GM21619 (cell line): Measurements from ENCODE around the gene CACNA1C.

Experiments used
- ATAC-seq: cut with Tn5 transposase; IDR thresholded peaks from one replicate; pipeline ENCODE4 v1.9.1; 2021; ENCODE audit not compliant: unreplicated experiment

CACNA1C gene

DNA sequence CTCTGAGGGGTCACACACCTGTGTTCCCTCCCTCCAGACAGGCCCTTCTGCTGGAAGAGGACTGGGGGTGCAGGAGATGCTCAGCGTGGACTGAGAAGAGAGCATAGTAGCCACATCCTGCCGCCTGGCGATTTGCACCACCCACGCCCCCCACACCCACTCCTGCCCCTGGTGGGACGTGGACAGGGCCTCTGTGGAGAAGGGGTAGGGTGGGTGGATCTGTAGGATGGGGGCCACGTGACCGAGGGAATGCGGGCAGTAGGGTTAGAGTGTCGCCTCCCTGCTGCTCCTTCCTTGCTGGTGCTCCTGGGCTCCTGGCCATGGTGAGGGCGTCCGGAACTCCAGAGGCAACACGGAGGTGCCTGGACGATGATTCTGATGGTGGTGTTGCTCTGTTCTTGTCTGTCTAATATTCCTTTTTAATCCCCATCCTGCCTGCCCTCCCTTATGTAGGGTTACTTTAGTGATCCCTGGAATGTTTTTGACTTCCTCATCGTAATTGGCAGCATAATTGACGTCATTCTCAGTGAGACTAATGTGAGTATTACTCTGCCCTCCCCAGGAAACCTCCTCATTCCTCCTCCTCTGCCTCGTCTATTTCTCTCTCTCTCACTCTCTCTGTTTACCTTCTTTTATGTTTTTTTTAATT, 580.5 kb downstream of the CACNA1C start:
- no peak for ATAC-seq

DNA sequence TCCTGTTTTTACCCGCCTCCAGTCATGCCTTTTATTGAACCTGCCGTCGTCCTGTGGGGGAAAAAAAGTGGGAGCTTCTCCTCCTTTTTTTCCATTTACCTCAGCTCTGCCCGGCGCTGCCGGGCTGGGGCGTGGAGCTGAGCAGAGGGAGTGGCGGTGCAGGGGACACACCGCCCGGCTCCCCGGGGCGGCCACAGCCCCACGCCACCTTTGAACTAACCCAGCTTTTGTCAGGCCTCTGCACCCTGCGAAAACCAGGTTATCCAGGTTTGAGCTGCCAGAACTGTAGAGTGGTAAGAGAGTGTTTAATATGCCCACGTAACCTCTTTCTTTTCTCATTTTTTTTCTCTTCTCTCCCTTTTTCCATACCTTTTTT, 581.0 kb downstream of the CACNA1C start:
- no peak for ATAC-seq

DNA sequence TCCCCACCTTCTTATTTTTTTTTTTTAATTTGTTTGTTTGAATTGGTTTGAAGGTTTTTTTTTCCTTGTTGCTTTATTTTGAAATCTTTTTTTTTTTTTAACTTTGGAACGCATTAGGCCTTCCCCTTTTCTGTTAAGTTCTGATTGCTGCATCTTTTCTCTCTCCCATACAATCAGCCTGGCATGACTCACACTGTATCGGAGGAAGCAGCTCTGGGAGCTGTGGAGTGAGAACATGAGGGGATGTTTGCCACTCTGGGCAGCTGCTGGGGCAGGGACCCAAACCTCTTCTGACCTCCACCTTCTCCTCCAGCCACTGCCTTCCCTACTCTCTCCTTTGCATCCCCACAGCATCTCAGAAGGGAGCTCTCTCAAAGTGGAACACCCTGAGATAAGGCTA, 581.7 kb downstream of the CACNA1C start:
- ATAC-seq = no peak

DNA sequence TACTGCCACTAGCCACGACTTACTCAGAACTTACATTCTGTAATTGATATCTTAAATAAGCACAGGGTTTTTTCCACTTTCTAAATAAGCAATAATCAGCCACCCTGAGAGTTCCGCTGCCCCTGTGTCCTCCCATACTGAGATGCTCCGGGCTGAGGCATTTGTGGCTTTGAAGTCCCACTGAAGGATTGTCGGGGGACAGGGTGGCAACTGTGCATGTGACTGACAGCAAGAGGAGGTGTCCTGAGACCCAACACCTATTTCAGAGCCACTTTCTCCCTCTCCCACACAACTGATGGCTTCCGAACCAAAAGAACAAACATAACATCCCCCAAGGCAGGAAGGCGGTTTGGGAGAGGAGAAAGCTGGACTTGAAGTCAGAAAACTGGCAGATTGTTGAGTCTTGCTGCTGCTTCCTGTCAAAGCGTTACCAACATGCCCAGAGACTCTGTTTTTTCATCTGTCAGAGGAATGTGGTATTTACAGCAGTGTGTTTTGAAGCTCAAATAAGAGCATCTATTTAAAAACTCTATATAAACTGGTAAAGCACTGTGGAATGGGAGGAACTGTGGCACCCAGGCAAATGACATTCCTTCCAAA, 584.1 kb downstream of the CACNA1C start:
- no peak for ATAC-seq

DNA sequence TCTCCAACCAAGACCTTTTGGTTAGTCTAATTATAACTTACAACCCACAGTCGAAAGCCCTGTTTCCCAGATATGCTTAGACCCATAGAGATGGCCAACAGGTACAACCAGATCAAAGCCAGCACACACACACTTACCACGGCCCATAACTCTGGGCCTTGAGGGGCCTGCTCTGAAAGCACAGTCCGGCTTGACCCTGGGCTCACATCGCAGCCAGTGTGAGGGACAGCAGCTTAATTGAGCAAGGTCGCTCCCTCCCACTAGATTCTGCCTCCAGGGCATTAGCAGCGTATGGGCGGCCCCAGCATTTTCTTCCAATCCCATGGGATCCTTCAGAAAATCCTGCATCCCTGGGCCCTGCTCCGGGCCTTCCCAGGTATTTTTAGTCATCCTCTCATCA, 584.6 kb downstream of the CACNA1C start:
- ATAC-seq = no peak

DNA sequence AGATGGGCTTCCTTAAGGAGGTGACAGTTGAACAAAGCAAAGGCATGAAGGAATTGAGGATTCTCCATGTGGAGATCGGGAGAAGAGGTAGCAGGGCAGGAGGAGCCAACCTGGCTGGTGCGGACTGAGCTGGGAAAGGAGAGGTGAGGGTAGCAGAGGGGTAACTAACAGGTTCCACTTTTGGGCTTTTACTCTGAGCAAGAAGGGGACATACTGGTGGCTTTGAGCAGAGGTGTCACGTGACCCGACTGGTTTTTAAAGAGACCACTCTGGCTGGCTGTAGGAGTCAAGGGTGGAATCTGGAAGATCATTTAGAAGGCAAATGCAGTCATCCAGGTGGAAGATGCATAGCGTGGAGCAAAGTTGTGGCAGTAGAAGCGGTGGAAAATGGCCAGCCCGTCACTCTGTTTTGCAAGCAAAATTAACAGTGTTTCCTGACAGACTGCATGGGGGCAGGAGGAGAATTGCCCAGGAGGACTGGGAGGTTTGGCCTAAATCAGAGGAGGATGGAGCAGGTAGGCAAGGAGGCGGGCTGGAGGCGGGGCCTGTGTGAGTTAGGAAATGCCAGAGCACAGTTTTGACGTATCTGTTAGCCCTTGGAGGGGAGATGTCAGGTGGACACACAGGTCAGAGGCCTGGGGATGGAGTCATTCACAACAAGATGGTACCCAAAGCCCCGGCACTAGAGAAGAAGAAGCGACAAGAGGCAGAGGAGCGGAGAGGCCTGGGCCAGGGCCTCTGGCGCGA, 585.7 kb downstream of the CACNA1C start:
- no peak for ATAC-seq

DNA sequence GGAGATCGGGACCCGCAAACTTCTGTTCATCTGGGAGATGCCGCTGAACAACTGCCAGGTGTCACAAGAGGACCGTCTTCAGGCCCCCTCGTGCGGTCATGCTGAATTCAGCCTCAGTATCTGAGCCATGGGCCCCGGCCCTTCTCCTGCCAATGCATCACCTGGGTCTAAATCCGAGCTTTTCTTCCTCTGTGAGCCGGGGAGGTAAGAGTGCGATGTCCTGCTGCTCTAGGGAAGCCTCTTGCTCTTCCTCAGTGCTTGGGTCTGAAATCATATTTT, 586.2 kb downstream of the CACNA1C start:
- ATAC-seq = no peak

DNA sequence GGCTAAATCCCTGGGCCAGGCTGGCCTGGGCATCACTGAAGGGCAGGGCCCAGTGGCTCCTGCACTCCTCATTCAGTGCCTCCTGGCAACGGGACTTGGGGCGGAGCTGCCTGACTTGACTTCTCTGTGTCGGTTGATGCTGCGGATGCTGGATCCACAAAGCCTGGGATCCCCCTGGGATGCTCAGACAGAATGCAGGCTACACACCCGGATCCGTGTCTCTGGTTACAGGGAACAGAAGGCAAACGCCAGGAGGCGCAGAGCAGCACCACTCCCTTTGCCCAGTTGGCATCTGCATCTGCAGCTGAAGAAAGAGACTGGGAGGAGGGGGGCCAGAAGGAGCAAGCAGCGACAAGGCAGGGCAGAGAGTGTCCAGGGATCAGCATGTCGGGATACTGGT, 587.5 kb downstream of the CACNA1C start:
- ATAC-seq = no peak

DNA sequence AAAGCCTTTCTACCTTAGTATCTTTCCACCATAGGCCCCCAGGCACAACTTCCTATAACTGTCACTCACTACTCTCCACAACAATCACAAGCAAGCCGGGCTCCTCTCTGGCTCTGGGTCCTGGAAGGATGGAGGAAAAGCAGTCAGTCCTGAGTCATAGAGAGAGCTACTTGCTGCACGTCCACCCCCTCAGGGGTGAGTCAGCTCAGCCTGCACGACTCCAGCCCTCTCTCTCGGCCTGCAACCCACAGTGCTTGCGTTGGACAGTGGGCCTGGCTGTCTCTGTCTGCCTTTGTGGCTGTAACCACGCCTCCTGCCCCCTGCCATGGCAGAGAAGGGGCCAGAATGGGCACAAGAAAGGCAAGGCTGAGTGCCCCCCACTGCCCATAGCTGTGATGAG, 587.9 kb downstream of the CACNA1C start:
- ATAC-seq = no peak

DNA sequence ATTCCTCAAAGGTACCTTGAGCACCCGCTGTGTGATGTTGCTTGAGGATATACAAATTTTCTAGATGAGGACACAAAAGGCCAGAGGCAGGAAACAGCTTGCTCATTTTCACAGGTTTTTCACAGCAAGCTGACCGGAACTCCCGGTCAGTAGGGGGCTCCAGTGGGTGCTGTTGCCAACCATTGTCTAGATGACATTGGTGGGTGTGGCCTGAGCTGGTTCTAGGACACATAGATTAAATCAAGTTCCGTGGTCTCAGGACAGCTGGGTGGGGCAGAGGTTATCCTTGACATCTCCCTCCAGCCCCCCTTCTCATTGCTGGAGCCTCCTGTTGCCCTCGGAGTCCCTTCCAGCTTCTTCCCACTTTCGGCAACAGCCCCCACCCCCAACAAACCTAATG, 588.4 kb downstream of the CACNA1C start:
- ATAC-seq = no peak

DNA sequence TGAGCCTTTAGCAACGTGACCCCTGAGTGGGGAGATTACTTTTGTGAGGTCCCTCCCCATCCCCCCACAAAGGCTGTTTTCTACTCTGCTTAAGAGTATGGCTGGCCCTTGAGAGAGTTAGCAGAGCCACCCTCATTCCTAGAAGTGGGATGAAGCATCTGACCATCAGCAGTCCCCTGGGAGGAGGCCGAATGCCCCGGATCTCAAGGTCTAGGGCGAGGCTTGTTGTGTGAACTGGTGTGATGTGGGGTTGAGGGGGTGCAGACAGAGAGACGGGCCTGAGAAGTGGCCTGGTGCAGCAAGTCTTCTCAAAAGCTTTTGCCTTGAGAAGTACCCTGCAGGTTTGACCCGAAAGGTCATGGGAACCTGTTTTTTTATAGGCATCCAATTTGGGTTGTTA, 589.0 kb downstream of the CACNA1C start:
- ATAC-seq = no peak

DNA sequence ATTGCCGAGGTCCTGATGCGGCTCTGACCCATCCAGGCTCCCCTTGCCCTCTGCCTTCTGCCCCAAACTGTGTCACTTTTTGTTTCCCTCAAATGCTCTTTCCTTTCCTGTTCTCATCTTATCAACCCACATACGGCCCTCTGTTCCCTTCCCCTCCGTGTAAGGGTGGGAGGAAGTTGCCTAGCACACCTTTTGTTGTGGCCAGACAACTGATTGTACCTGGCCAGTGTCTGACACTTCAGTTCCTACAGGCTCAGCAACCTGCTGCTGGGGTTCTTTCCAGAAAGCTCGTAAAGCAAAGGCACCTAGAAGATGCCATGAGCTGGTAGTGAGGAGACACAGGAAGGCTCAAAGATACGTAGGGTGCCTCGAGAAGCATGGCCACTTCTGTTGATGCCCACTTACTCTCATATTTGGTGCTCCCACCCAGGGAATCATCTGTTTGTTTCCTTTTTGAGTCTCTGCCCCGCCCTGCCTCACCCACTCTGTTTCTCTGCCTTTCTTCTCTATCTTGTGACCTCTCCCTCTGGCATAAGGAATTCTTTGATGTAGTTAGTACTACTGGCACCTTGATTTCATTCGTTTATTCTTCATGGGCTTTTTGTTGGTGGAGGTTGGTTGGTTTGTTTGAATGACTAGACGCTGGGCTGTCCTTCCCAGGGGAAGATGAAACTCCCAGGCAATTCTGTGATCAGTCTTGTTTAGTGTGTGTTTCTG, 589.5 kb downstream of the CACNA1C start:
- no peak for ATAC-seq

DNA sequence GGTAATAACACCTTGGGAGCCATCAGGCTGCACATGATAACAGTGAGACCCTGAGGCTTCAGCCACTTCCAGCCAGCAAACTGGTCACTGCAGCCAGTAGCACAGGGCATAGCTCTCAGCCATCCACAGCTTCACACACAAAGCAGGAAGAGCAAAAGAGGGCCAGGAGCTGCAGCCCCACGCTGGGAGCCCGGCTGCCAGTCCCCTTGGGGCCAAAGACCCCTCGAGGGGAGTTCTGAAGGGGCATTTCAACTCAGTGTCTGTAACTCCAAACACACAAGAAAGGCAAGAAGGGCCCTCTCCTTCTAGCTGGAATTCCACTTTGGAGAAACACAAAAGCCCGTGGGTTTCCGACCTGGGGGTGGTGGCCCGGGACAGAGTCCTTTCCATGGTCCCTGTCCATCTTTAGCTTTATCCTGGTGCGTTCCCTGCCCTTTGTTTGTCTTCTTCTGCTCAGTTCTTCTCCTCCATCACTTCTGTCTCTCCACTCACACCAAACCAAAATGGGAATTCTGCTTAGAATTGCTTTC, 590.2 kb downstream of the CACNA1C start:
- no peak for ATAC-seq

DNA sequence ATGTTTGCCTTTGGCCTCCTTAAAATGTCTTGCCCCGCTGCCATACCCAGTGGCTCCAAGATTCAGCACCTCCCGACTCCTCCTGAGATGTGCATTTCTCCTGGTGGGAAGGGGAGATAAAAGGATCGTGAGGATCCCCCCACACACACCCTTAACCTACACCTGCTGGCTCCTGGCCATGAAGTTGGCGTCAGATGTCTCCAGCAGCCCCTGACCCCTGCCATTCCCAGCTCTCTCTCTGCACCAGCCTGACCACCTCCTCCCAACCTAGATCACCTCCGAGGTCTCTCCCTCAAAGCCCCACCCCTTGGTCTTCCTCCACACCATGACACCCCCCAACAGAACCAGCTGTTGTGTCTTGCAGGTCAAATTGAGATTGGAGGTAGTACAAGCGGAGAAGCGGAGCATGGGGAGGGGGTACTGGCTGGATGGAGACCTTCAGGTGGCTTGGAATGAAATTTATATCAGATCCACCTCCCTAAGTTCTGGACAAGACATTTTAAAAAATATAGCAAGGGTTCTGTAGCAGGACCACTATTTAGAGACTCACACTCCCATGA, 590.9 kb downstream of the CACNA1C start:
- no peak for ATAC-seq

DNA sequence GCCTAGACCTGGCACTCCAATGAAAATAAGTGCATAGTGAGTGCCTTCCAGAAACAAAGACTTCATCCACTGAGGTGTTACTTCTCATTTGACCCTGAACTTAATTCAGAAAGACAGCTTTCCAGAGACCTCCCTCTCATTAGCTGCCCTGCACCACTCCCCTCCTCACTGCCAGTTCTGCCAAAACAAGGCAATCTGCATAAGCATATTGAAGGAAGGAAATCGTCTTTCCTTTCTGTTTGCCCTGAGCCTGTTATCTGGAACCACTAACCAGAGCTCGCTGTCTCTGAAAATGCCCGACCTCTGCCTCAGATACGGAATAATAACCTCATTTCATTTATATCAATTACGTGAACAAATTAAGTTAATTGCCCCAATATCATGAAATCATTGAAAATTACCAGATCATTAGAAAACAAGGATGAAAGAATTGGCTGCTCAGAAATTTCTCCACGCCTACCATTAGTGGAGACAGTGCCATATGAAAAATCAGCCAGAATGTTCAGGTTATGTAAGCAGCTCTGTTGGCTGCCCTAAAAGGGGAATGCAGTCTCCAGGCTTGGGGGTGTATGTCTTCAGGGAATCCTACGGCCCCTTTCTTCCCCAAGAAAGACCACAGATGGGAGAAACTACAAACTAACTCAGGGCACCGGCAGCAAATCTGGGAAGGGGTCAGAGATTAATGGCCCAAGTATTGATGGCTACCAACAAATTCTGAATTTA, 592.1 kb downstream of the CACNA1C start:
- no peak for ATAC-seq

DNA sequence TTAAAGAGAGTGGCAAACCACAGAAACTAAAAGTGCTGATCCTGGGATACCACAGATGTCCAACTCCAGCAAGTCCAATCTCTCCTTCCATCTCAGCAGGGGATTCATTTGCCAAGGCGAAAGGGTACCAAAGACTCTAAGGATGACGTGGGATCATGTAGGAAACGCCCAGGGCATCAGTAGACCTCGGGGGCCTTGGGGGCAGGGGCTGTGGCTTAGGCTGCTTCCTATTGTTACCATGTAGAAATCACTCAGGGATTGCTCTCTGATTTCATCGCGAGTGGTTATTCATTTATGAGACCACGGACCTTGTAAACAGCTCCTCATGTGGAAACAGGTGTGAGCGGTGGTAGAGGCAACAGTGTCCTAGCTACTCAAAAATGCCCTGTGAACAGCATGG, 592.7 kb downstream of the CACNA1C start:
- no peak for ATAC-seq

DNA sequence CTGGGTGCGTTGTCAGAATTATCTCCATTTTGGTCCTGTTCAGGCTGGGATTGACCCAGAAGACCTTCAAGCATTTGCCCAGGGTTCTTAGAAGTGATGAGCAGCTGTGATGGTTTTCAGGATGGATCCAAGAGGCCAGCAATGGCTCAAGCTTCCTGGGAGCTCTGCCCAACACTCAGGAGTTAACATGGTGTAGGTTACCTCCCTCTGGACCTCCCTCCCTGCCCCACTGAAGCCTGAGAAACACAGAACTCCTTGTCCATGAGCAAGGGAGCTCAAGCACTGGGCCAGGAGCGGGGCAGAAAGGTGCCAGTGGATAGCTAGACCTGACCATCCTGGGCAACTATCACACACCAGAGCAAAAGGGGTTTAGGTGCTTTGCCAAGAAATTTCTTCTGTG, 593.6 kb downstream of the CACNA1C start:
- no peak for ATAC-seq

DNA sequence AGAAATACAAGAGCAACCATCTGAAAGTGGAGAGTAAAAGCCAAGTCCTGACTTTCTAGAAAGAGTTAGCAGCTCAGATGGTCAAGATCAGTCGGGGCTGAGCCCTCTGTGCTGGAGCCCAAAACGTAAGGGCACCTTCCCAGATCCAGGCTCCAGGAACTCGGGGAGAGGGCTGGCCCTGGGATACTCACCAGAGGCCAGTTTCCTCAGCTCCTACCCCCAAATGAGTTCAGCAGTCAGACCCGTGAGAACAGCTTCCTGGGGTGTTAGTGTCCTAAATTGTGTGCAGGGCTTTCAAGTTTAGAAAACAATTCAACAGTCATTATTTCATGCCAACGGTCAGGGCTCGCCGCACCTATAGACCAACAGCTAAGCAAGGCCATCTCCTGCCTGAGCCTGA, 594.4 kb downstream of the CACNA1C start:
- ATAC-seq = no peak

DNA sequence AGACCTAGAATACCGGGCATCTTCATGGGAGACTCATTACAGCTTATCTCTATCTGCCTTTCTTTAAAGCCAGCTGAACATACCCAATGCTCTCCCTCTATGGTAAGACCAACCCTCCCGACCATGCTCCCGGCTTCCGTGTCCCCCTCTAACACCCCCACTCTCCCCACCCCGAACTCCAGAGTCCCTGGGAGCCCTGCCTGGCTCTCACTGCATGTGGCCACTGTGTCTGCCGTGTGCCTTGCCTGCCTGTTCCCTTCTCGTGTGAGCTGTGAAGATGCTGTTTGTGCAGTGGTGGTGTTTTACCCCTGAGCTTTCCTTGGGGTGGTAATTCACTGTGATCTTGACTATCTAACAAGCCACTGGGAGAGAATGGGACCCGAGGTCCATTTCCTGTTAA, 595.6 kb downstream of the CACNA1C start:
- ATAC-seq = no peak

DNA sequence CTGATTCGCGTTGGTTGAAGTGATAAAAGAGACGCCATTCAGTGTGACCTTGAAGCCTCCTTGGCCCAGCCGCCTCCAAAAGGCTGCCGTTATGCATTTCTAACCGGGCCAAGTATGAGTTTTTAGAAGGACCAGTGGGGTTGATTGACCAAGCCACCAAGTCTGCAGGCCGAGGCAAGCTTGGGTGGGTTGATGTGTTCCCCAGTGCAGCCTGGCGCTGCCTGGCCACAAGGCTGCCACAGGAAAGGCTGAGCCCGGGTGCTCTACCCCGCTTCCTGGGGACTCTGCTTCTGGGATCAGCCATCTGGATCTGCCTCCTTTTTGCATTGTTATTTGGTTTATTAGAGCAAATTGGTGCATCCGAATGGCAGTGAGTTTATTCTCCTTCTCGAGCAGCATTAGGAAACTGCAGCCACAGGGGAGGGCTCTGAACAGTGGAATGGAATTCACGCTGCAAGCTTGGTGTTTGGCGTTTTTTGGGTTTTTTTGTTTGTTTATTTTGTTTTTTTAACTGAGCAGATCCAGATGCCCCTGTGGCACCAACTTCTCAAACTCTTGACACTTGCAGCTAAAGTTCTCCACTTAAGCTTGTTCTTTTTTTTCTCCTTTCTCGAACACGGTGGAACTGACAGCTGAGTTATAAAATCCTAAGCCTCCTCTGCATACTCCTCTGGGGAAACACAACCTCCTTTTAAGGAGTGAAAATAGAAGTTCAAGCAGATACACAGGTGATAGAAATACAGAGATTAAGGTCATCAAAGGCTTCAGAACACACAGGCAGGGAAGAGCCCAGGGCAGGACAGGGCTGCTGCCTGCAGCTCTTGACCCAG, 596.6 kb downstream of the CACNA1C start:
- ATAC-seq = no peak
